HEK293 (cell line): ENCODE data around the gene HDAC7.

ENCODE experiments used
- TCF7L2 ChIP-seq: IDR thresholded peaks from 2 replicates; pipeline ENCODE4 v1.6.1; 2011; ENCODE audit warnings: low read depth, mild to moderate bottlenecking, inconsistent platforms, low read length, moderate library complexity, borderline replicate concordance
- TF ChIP-seq, protein P1 (sequence below): fragments of 450-650 bp; formaldehyde crosslinking; IDR thresholded peaks from 2 replicates; pipeline ENCODE4 v1.5.1; 2016; ENCODE audit warnings: missing biosample characterization, missing genetic modification characterization

DNA sequence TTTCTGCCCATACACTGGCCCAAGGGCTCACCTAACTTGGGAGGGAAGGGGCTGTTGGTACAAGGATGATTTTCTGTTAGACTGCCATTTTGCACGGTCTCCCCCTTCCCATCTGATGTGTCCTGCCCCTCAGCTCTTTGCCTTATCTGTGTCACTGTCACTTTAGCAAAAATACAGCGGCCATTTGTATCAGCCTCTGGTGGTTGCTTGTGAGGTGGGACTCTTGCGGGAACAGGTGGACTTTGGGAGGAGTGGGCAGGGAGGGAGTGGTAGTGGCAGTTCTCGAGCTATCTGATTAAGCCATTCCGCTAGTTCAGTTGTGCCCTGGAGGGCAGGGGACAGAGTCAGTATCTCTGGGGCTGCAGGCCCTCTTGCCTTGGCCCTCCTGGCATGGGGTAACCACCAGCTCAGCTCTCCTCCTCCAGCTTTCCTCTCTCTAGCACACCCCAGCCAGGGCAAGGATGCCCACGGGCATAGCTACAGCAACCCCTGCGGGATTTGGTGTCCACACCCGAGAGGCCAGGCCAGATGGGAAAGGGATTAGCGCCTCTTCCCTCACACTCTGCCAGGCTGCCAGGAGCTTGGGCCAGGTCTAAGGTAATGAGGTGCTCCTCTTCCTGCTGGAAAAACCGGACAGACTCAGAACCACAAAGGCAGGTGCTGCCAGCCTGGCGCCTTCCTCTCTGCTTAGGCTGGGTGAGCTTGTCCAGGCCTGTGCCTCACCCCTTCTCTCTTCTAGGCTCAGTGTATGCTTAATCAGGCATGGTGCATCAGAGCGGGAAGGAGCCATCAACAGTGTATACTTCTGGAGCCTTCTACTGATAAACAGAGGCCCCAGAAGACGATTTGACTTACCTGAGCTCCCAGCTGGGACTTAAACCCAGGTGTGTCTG lies 38.0 kb downstream of the HDAC7 start:
- TF ChIP-seq TCF7L2 = no peak
- TF ChIP-seq, protein P1, sequence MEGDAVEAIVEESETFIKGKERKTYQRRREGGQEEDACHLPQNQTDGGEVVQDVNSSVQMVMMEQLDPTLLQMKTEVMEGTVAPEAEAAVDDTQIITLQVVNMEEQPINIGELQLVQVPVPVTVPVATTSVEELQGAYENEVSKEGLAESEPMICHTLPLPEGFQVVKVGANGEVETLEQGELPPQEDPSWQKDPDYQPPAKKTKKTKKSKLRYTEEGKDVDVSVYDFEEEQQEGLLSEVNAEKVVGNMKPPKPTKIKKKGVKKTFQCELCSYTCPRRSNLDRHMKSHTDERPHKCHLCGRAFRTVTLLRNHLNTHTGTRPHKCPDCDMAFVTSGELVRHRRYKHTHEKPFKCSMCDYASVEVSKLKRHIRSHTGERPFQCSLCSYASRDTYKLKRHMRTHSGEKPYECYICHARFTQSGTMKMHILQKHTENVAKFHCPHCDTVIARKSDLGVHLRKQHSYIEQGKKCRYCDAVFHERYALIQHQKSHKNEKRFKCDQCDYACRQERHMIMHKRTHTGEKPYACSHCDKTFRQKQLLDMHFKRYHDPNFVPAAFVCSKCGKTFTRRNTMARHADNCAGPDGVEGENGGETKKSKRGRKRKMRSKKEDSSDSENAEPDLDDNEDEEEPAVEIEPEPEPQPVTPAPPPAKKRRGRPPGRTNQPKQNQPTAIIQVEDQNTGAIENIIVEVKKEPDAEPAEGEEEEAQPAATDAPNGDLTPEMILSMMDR (tag by site-specific recombination) = no peak
